Measurements from ENCODE around the gene MIOS.

DNA sequence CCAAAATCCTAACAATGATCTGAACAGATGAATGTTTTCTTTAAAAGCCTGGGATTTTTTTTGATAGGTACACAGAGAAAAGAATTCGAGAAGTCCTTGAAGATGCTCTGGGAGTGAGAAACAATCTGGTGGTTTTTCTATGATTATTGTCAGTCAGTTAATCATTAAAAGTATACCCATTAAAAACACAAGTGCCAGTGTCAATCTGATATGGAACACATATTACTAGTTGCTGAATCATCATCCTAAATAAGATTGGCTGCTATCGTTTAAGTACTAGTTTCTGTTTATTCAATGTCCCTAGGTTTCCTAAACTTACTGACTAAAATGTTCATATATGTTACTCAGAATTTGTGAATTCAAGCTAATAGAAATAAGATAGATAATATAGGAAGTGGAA is 47.2 kb upstream of the MIOS start:
- TF ChIP-seq, protein P1, sequence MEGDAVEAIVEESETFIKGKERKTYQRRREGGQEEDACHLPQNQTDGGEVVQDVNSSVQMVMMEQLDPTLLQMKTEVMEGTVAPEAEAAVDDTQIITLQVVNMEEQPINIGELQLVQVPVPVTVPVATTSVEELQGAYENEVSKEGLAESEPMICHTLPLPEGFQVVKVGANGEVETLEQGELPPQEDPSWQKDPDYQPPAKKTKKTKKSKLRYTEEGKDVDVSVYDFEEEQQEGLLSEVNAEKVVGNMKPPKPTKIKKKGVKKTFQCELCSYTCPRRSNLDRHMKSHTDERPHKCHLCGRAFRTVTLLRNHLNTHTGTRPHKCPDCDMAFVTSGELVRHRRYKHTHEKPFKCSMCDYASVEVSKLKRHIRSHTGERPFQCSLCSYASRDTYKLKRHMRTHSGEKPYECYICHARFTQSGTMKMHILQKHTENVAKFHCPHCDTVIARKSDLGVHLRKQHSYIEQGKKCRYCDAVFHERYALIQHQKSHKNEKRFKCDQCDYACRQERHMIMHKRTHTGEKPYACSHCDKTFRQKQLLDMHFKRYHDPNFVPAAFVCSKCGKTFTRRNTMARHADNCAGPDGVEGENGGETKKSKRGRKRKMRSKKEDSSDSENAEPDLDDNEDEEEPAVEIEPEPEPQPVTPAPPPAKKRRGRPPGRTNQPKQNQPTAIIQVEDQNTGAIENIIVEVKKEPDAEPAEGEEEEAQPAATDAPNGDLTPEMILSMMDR (IDR thresholded peaks at IDR 0.05 in 4 of 5, conservative IDR thresholded peaks at IDR 0.05 in 1 of 5) = no peak
- no peak for TF ChIP-seq POLR2A (IDR thresholded peaks at IDR 0.05)

Measured in gastrocnemius medialis (tissue), 4 donors.